B cell (primary cell): ENCODE measurements around the gene POP4. TPM values are rescaled to one million over a fixed set of nuclear protein-coding genes. Genes with fewer than 3 reads are reported as not detected.

ENCODE experiments used
- ATAC-seq: fragments of 200-7000 bp; cut with Tn5 transposase; one replicate; pipeline ENCODE4 v1.10.0; 2021; ENCODE audit warnings: low read depth, mild to moderate bottlenecking, moderate number of reproducible peaks, moderate library complexity
- CTCF ChIA-PET: fragments of 350-600 bp; sonication (Branson Sonifier 250); formaldehyde crosslinking; loops from one replicate; lab custom pipeline; 2021; ENCODE audit warnings: antibody characterized with exemption, inconsistent platforms; lab: Charles Lee
- POLR2A ChIA-PET: fragments of 350-600 bp; sonication (Branson Sonifier 250); formaldehyde crosslinking; loops from one replicate; lab custom pipeline; 2021; ENCODE audit warnings: antibody characterized with exemption; lab: Charles Lee
- DNase-seq: peaks from one replicate; pipeline ENCODE4 v3.0.0; 2013
- H2AFZ ChIP-seq: 2 replicates; pipeline ENCODE4 v1.6.1; 2012; ENCODE audit warnings: mild to moderate bottlenecking, low read depth, low read length; ENCODE audit not compliant: insufficient read depth, poor library complexity, severe bottlenecking
- H3K27ac ChIP-seq, 2 donors: 1 replicate in 1 of 2; 2 replicates in 1 of 2; pipeline ENCODE4 v1.5.1; 2012 to 2013; ENCODE audit warnings: low read length in 2 of 2, mild to moderate bottlenecking in 2 of 2, moderate library complexity in 1 of 2
- H3K27me3 ChIP-seq, 4 experiments: fragments of 200-600 bp in 1 of 4; sonication (generic) in 1 of 4; replicated peaks in 1 of 4; 1 replicate in 2 of 4; 2 replicates in 2 of 4; pipeline versions ENCODE4 v1.6.1 to v1.7.0; 2013 to 2016; ENCODE audit warnings: low read length in 3 of 4, mild to moderate bottlenecking in 2 of 4, mixed read lengths in 1 of 4, moderate library complexity in 1 of 4; ENCODE audit not compliant: insufficient read depth in 4 of 4, control insufficient read depth in 3 of 4; ENCODE audit errors: control extremely low read depth in 1 of 4
- H3K36me3 ChIP-seq, 2 experiments: replicated peaks in 1 of 2; 1 replicate in 1 of 2; 2 replicates in 1 of 2; pipeline versions ENCODE4 v1.6.1 to v1.7.1; 2013; ENCODE audit warnings: low read length in 1 of 2; ENCODE audit not compliant: insufficient read depth in 2 of 2, control insufficient read depth in 1 of 2; ENCODE audit errors: control extremely low read depth in 1 of 2, extremely low read depth in 1 of 2
- H3K4me1 ChIP-seq, 2 donors: fragments of 200-600 bp in 1 of 2; sonication (generic) in 1 of 2; 1 replicate in 1 of 2; 2 replicates in 1 of 2; pipeline versions ENCODE4 v1.5.1 to v1.6.1; 2013 to 2017; ENCODE audit warnings: low read length in 2 of 2; ENCODE audit not compliant: control insufficient read depth in 2 of 2, insufficient read depth in 2 of 2
- H3K4me2 ChIP-seq: replicated peaks from 2 replicates; pipeline ENCODE3; 2012; ENCODE audit warnings: mild to moderate bottlenecking, low read depth, low read length; ENCODE audit not compliant: poor library complexity, severe bottlenecking
- H3K4me3 ChIP-seq, 5 experiments: fragments of 200-600 bp in 1 of 5; sonication (generic) in 1 of 5; 1 replicate in 3 of 5; 2 replicates in 2 of 5; pipeline versions ENCODE4 v1.5.1 to v1.7.0; 2011 to 2016; ENCODE audit warnings: low read length in 4 of 5, mild to moderate bottlenecking in 4 of 5, low read depth in 2 of 5, control low read depth in 1 of 5, moderate library complexity in 1 of 5; ENCODE audit not compliant: insufficient read depth in 1 of 5; ENCODE audit errors: control extremely low read depth in 1 of 5, extremely low read depth in 1 of 5
- H3K79me2 ChIP-seq: fragments of 200-600 bp; sonication (generic); one replicate; pipeline ENCODE4 v1.6.0; 2016; ENCODE audit warnings: low read length; ENCODE audit not compliant: control insufficient read depth, insufficient read depth
- H3K9ac ChIP-seq: fragments of 200-600 bp; sonication (generic); 2 replicates; pipeline ENCODE4 v1.6.1; 2017; ENCODE audit warnings: mild to moderate bottlenecking, low read length, moderate library complexity
- H3K9me3 ChIP-seq, 3 donors: one replicate each; pipeline versions ENCODE4 v1.6.1 to v1.7.1; 2013; ENCODE audit warnings: low read length in 2 of 3; ENCODE audit not compliant: control insufficient read depth in 2 of 3, insufficient read depth in 1 of 3; ENCODE audit errors: control extremely low read depth in 1 of 3
- H4K20me1 ChIP-seq: 2 replicates; pipeline ENCODE4 v1.6.0; 2012; ENCODE audit warnings: mild to moderate bottlenecking, low read length; ENCODE audit not compliant: insufficient read depth, control insufficient read depth, poor library complexity, severe bottlenecking
- H3K27ac Mint-ChIP-seq: one replicate; pipeline ENCODE4 v1.8.0; 2021; ENCODE audit warnings: mixed read lengths
- H3K27me3 Mint-ChIP-seq: one replicate; pipeline ENCODE4 v1.8.0; 2021; ENCODE audit warnings: mixed read lengths
- H3K4me1 Mint-ChIP-seq: one replicate; pipeline ENCODE4 v1.8.0; 2021; ENCODE audit warnings: mixed read lengths
- H3K4me3 Mint-ChIP-seq: one replicate; pipeline ENCODE4 v1.8.0; 2021; ENCODE audit warnings: mixed read lengths
- H3K9me3 Mint-ChIP-seq: one replicate; pipeline ENCODE4 v1.8.0; 2022; ENCODE audit warnings: mixed read lengths; ENCODE audit not compliant: insufficient read depth
- CTCF ChIP-seq: fragments of 200-600 bp; IDR thresholded peaks from one replicate; pipeline ENCODE4 v1.8.0; 2022; ENCODE audit warnings: antibody characterized with exemption, mild to moderate bottlenecking
- EZH2 ChIP-seq: IDR thresholded peaks from 2 replicates; pipeline ENCODE4 v1.6.1; 2012; ENCODE audit warnings: borderline replicate concordance, low read depth, mild to moderate bottlenecking, moderate library complexity, low read length; ENCODE audit not compliant: insufficient read depth, poor library complexity, severe bottlenecking
- WGBS: methylation state at CpG from one replicate; pipeline ENCODE4 v1.1.5; 2013; ENCODE audit warnings: missing lambda C conversion rate; ENCODE audit not compliant: insufficient coverage; 5-methylcytosine and 5-hydroxymethylcytosine counted together
- intact Hi-C: fragments of 100-400 bp; cut with micrococcal nuclease; formaldehyde crosslinking; loops from one replicate; pipeline ENCODE4 v1.10.0; 2022
- polyA plus RNA-seq: library from polyadenylated mRNA; depleted of rRNA; stranded (reverse); fragments of >200 nt; gene quantifications from 2 replicates; pipeline ENCODE4 v1.2.3, GENCODE V29; 2012
- total RNA-seq, 2 donors: library from RNA; stranded (reverse); fragments of 120-200 nt in 1 of 2; gene quantifications; 1 replicate in 1 of 2; 2 replicates in 1 of 2; pipeline versions ENCODE4 v1.2.3 to v1.2.4, GENCODE V29; 2013 to 2022

POP4 gene
- total and polyA plus RNA-seq, 2 donors (not counting 1 experiment from before 2014, with no cell fraction given), result 58.9 to 61.2 TPM

- H2AFZ ChIP-seq, result no peak overlapping the region
- H3K36me3 ChIP-seq, result no peaks in the 10 kb centered on the region
- Mint-ChIP-seq H3K27me3 (no peaks in the 10 kb centered on the region), H3K4me3 (no peak overlapping the region), H3K9me3 (peaks cover 4% of the 10 kb centered on the region), H3K4me1 (no peaks in the 10 kb centered on the region), H3K27ac (no peak overlapping the region)
- intact Hi-C loops, result no loop called here
- ChIA-PET POLR2A (no interaction called here), CTCF (interaction anchor here (0.9 kb wide), 1 partner anchor 82 kb away, joined by 3 read pairs; no protein-coding TSS in a partner anchor)
- no peak overlapping the region for H3K4me3 ChIP-seq
- H3K9me3 ChIP-seq, result no peaks in the 10 kb centered on the region
- no peaks in the 10 kb centered on the region for H3K79me2 ChIP-seq
- TF ChIP-seq CTCF, result no peak
- TF ChIP-seq EZH2, result no peak
- 22% methylated on average over 1 of the region's 2 CpGs for WGBS
- ATAC-seq, result no peak
- no peaks in the 10 kb centered on the region for H3K4me1 ChIP-seq
- no peak for DNase-seq
- H3K27ac ChIP-seq, result no peak overlapping the region
- peaks cover 0 to 2% (median 0%) of the 10 kb centered on the region in 4 experiments for H3K27me3 ChIP-seq
- no peaks in the 10 kb centered on the region for H4K20me1 ChIP-seq
- H3K4me2 ChIP-seq, result no peak overlapping the region
- no peak overlapping the region for H3K9ac ChIP-seq
Measured at GRCh38 chr19:29634002-29634401, 27.9 kb downstream of the POP4 start.

- H3K9me3 ChIP-seq, result no peaks in the 10 kb centered on the region
- intact Hi-C loops, result no loop called here
- no peaks in the 10 kb centered on the region for H3K27me3 Mint-ChIP-seq
Measured at GRCh38 chr19:29634423-29635130, 28.5 kb downstream of the POP4 start.

More at GRCh38 chr19:29634423-29635130, 28.5 kb downstream of the POP4 start:
- H3K27ac Mint-ChIP-seq, result no peak overlapping the region
- Histone ChIP-seq H2AFZ (no peak overlapping the region), H3K27me3 (peaks cover 0 to 2% (median 0%) of the 10 kb centered on the region in 4 experiments), H3K4me2 (no peak overlapping the region), H3K79me2 (no peaks in the 10 kb centered on the region), H3K9ac (no peak overlapping the region), H3K4me3 (no peak overlapping the region), H4K20me1 (no peaks in the 10 kb centered on the region), H3K27ac (no peak overlapping the region), H3K4me1 (no peaks in the 10 kb centered on the region), H3K36me3 (no peaks in the 10 kb centered on the region)
- no peaks in the 10 kb centered on the region for H3K4me1 Mint-ChIP-seq
- peaks cover 4% of the 10 kb centered on the region for H3K9me3 Mint-ChIP-seq
- no peak for ATAC-seq
- 76% methylated on average over 3 of the region's 6 CpGs for WGBS
- TF ChIP-seq CTCF (no peak), EZH2 (no peak)
- H3K4me3 Mint-ChIP-seq, result no peak overlapping the region
- ChIA-PET POLR2A (no interaction called here), CTCF (interaction anchor here (0.9 kb wide), 1 partner anchor 82 kb away, joined by 3 read pairs; no protein-coding TSS in a partner anchor)
- no peak for DNase-seq
